ENCODE data around the gene POLR2J. TPM values are rescaled to one million over a fixed set of nuclear protein-coding genes. Genes with fewer than 3 reads are reported as not detected.
A peak's percentile ranks its signal among the peaks of the same experiment; 100 is the strongest.

Gene POLR2J
- total RNA-seq, 2 experiments from 2014 or later = 48.3 to 53.6 TPM

- H3K4me3 Mint-ChIP-seq = no peak overlapping the region
- no peaks in the 10 kb centered on the region for H3K27me3 Mint-ChIP-seq
- no peak for DNase-seq
- no peak overlapping the region for H3K27ac Mint-ChIP-seq
- ATAC-seq (ENCODE audit: low read depth) = no peak
- H3K36me3 Mint-ChIP-seq = peaks cover 4% of the 10 kb centered on the region
- no peaks in the 10 kb centered on the region for H3K4me1 Mint-ChIP-seq
- POLR2A ChIA-PET = interaction anchor here (0.6 to 1.1 kb wide), 2 partner anchors 9 to 15 kb away, joined by 3 read pairs; no protein-coding TSS in a partner anchor
- H3K9me3 Mint-ChIP-seq = no peaks in the 10 kb centered on the region
Observed at GRCh38 chr7:102451371-102452054, 27.2 kb downstream of the POLR2J start.

- POLR2A ChIA-PET = interaction anchor here (1.2 to 1.6 kb wide), 2 partner anchors 14 to 38 kb away, joined by 4 read pairs; partner anchors contain the start of genes ALKBH4 and LRWD1
- Mint-ChIP-seq H3K27me3 (no peaks in the 10 kb centered on the region), H3K27ac (no peak overlapping the region), H3K9me3 (no peaks in the 10 kb centered on the region), H3K36me3 (peaks cover 7% of the 10 kb centered on the region), H3K4me3 (no peak overlapping the region), H3K4me1 (no peaks in the 10 kb centered on the region)
- no peak for DNase-seq
- ATAC-seq (ENCODE audit: low read depth) = peak; percentile 76
Observed at GRCh38 chr7:102450242-102450641, 28.5 kb downstream of the POLR2J start.

GRCh38 chr7:102449136-102449535 is 29.6 kb downstream of the POLR2J start:
- Mint-ChIP-seq H3K36me3 (peaks cover 5% of the 10 kb centered on the region), H3K9me3 (no peaks in the 10 kb centered on the region), H3K27ac (no peak overlapping the region), H3K27me3 (no peaks in the 10 kb centered on the region), H3K4me1 (no peaks in the 10 kb centered on the region), H3K4me3 (no peak overlapping the region)
- POLR2A ChIA-PET = interaction anchor here (1.6 kb wide), 1 partner anchor 37 kb away, joined by 4 read pairs; no protein-coding TSS in a partner anchor
- DNase-seq (no peak), ATAC-seq (ENCODE audit: low read depth) (no peak)

- no peak overlapping the region for H3K4me3 Mint-ChIP-seq
- peaks cover 9% of the 10 kb centered on the region for H3K36me3 Mint-ChIP-seq
- DNase-seq (no peak), ATAC-seq (ENCODE audit: low read depth) (no peak)
- POLR2A ChIA-PET = no interaction called here
- H3K27ac Mint-ChIP-seq = no peak overlapping the region
- no peaks in the 10 kb centered on the region for H3K4me1 Mint-ChIP-seq
- H3K9me3 Mint-ChIP-seq = no peaks in the 10 kb centered on the region
- no peaks in the 10 kb centered on the region for H3K27me3 Mint-ChIP-seq
Observed at GRCh38 chr7:102447311-102447710, 31.4 kb downstream of the POLR2J start.

GRCh38 chr7:102446387-102447156 is 32.1 kb downstream of the POLR2J start:
- Mint-ChIP-seq H3K36me3 (peaks cover 13% of the 10 kb centered on the region), H3K27me3 (no peaks in the 10 kb centered on the region), H3K27ac (no peak overlapping the region), H3K4me1 (no peaks in the 10 kb centered on the region), H3K4me3 (no peak overlapping the region), H3K9me3 (no peaks in the 10 kb centered on the region)
- POLR2A ChIA-PET = interaction anchor here (1.0 kb wide), 1 partner anchor 51 kb away, joined by 3 read pairs; the partner anchor contains the start of gene PRKRIP1
- DNase-seq (no peak), ATAC-seq (ENCODE audit: low read depth) (no peak)

- H3K27me3 Mint-ChIP-seq = no peaks in the 10 kb centered on the region
- POLR2A ChIA-PET = interaction anchor here (1.0 kb wide), 1 partner anchor 50 kb away, joined by 3 read pairs; the partner anchor contains the start of gene PRKRIP1
- peaks cover 13% of the 10 kb centered on the region for H3K36me3 Mint-ChIP-seq
- peak overlapping the region; percentile 66 for H3K27ac Mint-ChIP-seq
- no peaks in the 10 kb centered on the region for H3K9me3 Mint-ChIP-seq
- no peak for DNase-seq
- no peaks in the 10 kb centered on the region for H3K4me1 Mint-ChIP-seq
- no peak overlapping the region for H3K4me3 Mint-ChIP-seq
- ATAC-seq (ENCODE audit: low read depth) = no peak
Observed at GRCh38 chr7:102445674-102446071, 33.0 kb downstream of the POLR2J start.

GRCh38 chr7:102444961-102445673 is 33.6 kb downstream of the POLR2J start:
- POLR2A ChIA-PET = interaction anchor here (1.0 kb wide), 1 partner anchor 49 kb away, joined by 3 read pairs; the partner anchor contains the start of gene PRKRIP1
- Mint-ChIP-seq H3K9me3 (no peaks in the 10 kb centered on the region), H3K4me1 (no peaks in the 10 kb centered on the region), H3K27ac (no peak overlapping the region), H3K36me3 (peaks cover 13% of the 10 kb centered on the region), H3K27me3 (no peaks in the 10 kb centered on the region), H3K4me3 (no peak overlapping the region)
- ATAC-seq (ENCODE audit: low read depth) (no peak), DNase-seq (no peak)

- no peak for DNase-seq
- Mint-ChIP-seq H3K4me3 (no peak overlapping the region), H3K27me3 (no peaks in the 10 kb centered on the region), H3K27ac (no peak overlapping the region), H3K9me3 (no peaks in the 10 kb centered on the region), H3K4me1 (peaks cover 6% of the 10 kb centered on the region), H3K36me3 (peaks cover 15% of the 10 kb centered on the region)
- POLR2A ChIA-PET = interaction anchor here (2.7 kb wide), 1 partner anchor 14 kb away, joined by 13 read pairs; no protein-coding TSS in a partner anchor
- no peak for ATAC-seq (ENCODE audit: low read depth)
Observed at GRCh38 chr7:102439963-102440795, 38.5 kb downstream of the POLR2J start.

- H3K4me3 Mint-ChIP-seq = no peak overlapping the region
- no peaks in the 10 kb centered on the region for H3K27me3 Mint-ChIP-seq
- ATAC-seq (ENCODE audit: low read depth) (no peak), DNase-seq (no peak)
- H3K9me3 Mint-ChIP-seq = no peaks in the 10 kb centered on the region
- peaks cover 23% of the 10 kb centered on the region for H3K4me1 Mint-ChIP-seq
- POLR2A ChIA-PET = interaction anchor here (3.6 kb wide), 1 partner anchor 10 kb away, joined by 21 read pairs; no protein-coding TSS in a partner anchor
- peaks cover 11% of the 10 kb centered on the region for H3K36me3 Mint-ChIP-seq
- H3K27ac Mint-ChIP-seq = no peak overlapping the region
Observed at GRCh38 chr7:102436118-102436517, 42.6 kb downstream of the POLR2J start.

GRCh38 chr7:102434039-102434486 is 44.7 kb downstream of the POLR2J start:
- no peaks in the 10 kb centered on the region for H3K27me3 Mint-ChIP-seq
- peak overlapping the region; percentile 86 for H3K27ac Mint-ChIP-seq
- peak overlapping the region; percentile 90 for H3K4me3 Mint-ChIP-seq
- no peaks in the 10 kb centered on the region for H3K9me3 Mint-ChIP-seq
- DNase-seq (no peak), ATAC-seq (ENCODE audit: low read depth) (peak; percentile 23)
- H3K36me3 Mint-ChIP-seq = peaks cover 15% of the 10 kb centered on the region
- POLR2A ChIA-PET = interaction anchor here (0.6 to 4.3 kb wide), 8 partner anchors 8 to 1268 kb away, joined by 3 to 37 read pairs (median 4); no protein-coding TSS in a partner anchor
- peaks cover 35% of the 10 kb centered on the region for H3K4me1 Mint-ChIP-seq

- Mint-ChIP-seq H3K4me1 (peaks cover 35% of the 10 kb centered on the region), H3K36me3 (peaks cover 15% of the 10 kb centered on the region), H3K27ac (peak within 1 kb of the TSS; percentile 93), H3K4me3 (peak within 1 kb of the TSS; percentile 90), H3K27me3 (no peaks in the 10 kb centered on the region), H3K9me3 (no peaks in the 10 kb centered on the region)
- POLR2A ChIA-PET = interaction anchor here (0.6 to 4.3 kb wide), 9 partner anchors 7 to 1268 kb away, joined by 3 to 37 read pairs (median 4); no protein-coding TSS in a partner anchor
- peak; percentile 93 for DNase-seq
- ATAC-seq (ENCODE audit: low read depth) = peak; percentile 63
Observed at GRCh38 chr7:102433219-102434038, 45.3 kb downstream of the POLR2J start, which contains the start of gene ORAI2. Gene ORAI2, plus strand, starts transcription at chr7:102433575. Its CDS starts 5,382 bp downstream, at chr7:102438957.
